Measurements from ENCODE around the gene MEDAG.

GRCh38 chr13:30934381-30934780, 28.3 kb downstream of the MEDAG start:
- TF ChIP-seq POLR2AphosphoS5 (IDR thresholded peaks at IDR 0.05) (no peak), CTCF (IDR thresholded peaks at IDR 0.05 in 8 of 11, conservative IDR thresholded peaks at IDR 0.05 in 3 of 11) (no peak)
